Panc1 (cell line): ENCODE data around the gene FAM167B. TPM values are rescaled to one million over a fixed set of nuclear protein-coding genes. Genes with fewer than 3 reads are reported as not detected.

Experiments
- ATAC-seq: fragments of 200-7000 bp; cut with Tn5 transposase; 2 replicates; pipeline ENCODE4 v1.9.1; 2020; ENCODE audit warnings: mild to moderate bottlenecking, moderate library complexity
- BruUV-seq: library from RNA; stranded (reverse); fragments of 400-500 nt; replicated peaks from 2 replicates; lab custom pipeline; 2021; lab: Mats Ljungman, UMichigan
- CTCF ChIA-PET: fragments of 300-600 bp; sonication (Branson Sonifier 250); formaldehyde crosslinking; loops from one replicate; lab custom pipeline; 2022; ENCODE audit warnings: antibody characterized with exemption; lab: Charles Lee
- POLR2A ChIA-PET: fragments of 300-600 bp; sonication (Branson Sonifier 250); formaldehyde crosslinking; loops from one replicate; lab custom pipeline; 2022; ENCODE audit warnings: antibody characterized with exemption; lab: Charles Lee
- DNase-seq: peaks from one replicate; pipeline ENCODE4 v3.0.0-alpha.2; 2010; ENCODE audit warnings: low read depth, low spot score
- H3K27ac ChIP-seq: 2 replicates; pipeline ENCODE4 v1.5.1; 2011; ENCODE audit warnings: mild to moderate bottlenecking, low read length, inconsistent platforms
- H3K27me3 ChIP-seq: fragments of 200-500 bp; sonication (Bioruptor generic); 2 replicates; pipeline ENCODE4 v1.6.0; 2014; ENCODE audit warnings: low read length, inconsistent platforms; ENCODE audit not compliant: control insufficient read depth, insufficient read depth
- H3K36me3 ChIP-seq: fragments of 200-500 bp; sonication (Bioruptor generic); 2 replicates; pipeline ENCODE4 v1.5.1; 2014; ENCODE audit warnings: inconsistent platforms, mild to moderate bottlenecking, low read length, moderate library complexity; ENCODE audit not compliant: control insufficient read depth, insufficient read depth
- H3K4me1 ChIP-seq: 2 replicates; pipeline ENCODE4 v1.5.1; 2011; ENCODE audit warnings: inconsistent platforms, mild to moderate bottlenecking, low read length, moderate library complexity; ENCODE audit not compliant: control insufficient read depth, insufficient read depth
- H3K4me3 ChIP-seq, 2 experiments: 2 replicates each; pipeline ENCODE4 v1.5.1; 2011 to 2012; ENCODE audit warnings: low read depth in 2 of 2, low read length in 2 of 2, mild to moderate bottlenecking in 2 of 2, inconsistent platforms in 1 of 2, moderate library complexity in 1 of 2
- H3K9me3 ChIP-seq: fragments of 200-500 bp; sonication (Bioruptor generic); 2 replicates; pipeline ENCODE4 v1.5.1; 2014; ENCODE audit warnings: low read depth, mild to moderate bottlenecking, inconsistent platforms, low read length, moderate library complexity; ENCODE audit not compliant: control insufficient read depth, insufficient read depth
- POLR2AphosphoS5 ChIP-seq: IDR thresholded peaks from 2 replicates; pipeline ENCODE4 v1.6.1; 2012; ENCODE audit warnings: mild to moderate bottlenecking, low read depth, low read length, moderate library complexity
- SIN3A ChIP-seq: IDR thresholded peaks from 2 replicates; pipeline ENCODE4 v1.6.1; 2012; ENCODE audit warnings: low read depth, mild to moderate bottlenecking, low read length, moderate library complexity, borderline replicate concordance; ENCODE audit not compliant: insufficient read depth
- TCF7L2 ChIP-seq: IDR thresholded peaks from 2 replicates; pipeline ENCODE4 v1.6.1; 2011; ENCODE audit warnings: mild to moderate bottlenecking, low read depth, low read length, inconsistent platforms
- in situ Hi-C: cut with HindIII; loops from 2 replicates; pipeline ENCODE4 v1.10.0; 2016; ENCODE audit warnings: low sequenced_read_pairs, low pct_unique_long_range_greater_than_20kb
- intact Hi-C: fragments of 100-400 bp; cut with micrococcal nuclease; formaldehyde crosslinking; loops from one replicate; pipeline ENCODE4 v1.10.0; 2022; ENCODE audit not compliant: unreplicated experiment
- total RNA-seq: library from RNA; stranded (reverse); gene quantifications from one replicate; pipeline ENCODE4 v1.2.1, GENCODE V29; 2021; ENCODE audit not compliant: unreplicated experiment
- TF ChIP-seq, protein P1 (sequence below), 2 experiments: IDR thresholded peaks; 2 replicates each; pipeline ENCODE4 v1.6.1; 2011 to 2012; ENCODE audit warnings: low read depth in 2 of 2, control low read depth in 1 of 2, low read length in 1 of 2, mild to moderate bottlenecking in 1 of 2, moderate library complexity in 1 of 2; ENCODE audit not compliant: insufficient read depth in 1 of 2
- TF ChIP-seq, protein P2 (sequence below): fragments of 450-650 bp; IDR thresholded peaks from 2 replicates; pipeline ENCODE4 v1.5.1; 2017; ENCODE audit warnings: mild to moderate bottlenecking

Gene FAM167B
- total RNA-seq, 1 experiment from 2014 or later: 1.9 TPM

DNA sequence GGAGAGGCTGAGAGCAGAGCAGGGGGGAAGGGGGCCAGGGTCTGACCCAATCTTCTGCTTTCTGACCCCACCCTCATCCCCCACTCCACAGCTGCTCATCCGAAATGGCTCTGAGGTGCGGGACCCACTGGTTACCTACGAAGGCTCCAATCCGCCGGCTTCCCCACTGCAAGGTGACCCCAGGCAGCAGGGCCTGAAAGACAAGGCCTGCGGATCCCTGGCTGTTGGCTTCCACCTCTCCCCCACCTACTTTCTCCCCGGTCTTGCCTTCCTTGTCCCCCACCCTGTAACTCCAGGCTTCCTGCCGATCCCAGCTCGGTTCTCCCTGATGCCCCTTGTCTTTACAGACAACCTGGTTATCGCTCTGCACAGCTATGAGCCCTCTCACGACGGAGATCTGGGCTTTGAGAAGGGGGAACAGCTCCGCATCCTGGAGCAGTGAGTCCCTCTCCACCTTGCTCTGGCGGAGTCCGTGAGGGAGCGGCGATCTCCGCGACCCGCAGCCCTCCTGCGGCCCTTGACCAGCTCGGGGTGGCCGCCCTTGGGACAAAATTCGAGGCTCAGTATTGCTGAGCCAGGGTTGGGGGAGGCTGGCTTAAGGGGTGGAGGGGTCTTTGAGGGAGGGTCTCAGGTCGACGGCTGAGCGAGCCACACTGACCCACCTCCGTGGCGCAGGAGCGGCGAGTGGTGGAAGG lies 27.8 kb downstream of the FAM167B start:
- ChIA-PET POLR2A (no interaction called here), CTCF (no interaction called here)
- Histone ChIP-seq H3K27me3 (no peaks in the 10 kb centered on the region), H3K27ac (no peak overlapping the region), H3K36me3 (no peaks in the 10 kb centered on the region), H3K4me3 (no peak overlapping the region), H3K9me3 (no peaks in the 10 kb centered on the region), H3K4me1 (peaks cover 12% of the 10 kb centered on the region; the same call in 1 of the 2 replicates)
- in situ Hi-C loops (no loop called here), intact Hi-C loops (no loop called here)
- TF ChIP-seq, protein P1, sequence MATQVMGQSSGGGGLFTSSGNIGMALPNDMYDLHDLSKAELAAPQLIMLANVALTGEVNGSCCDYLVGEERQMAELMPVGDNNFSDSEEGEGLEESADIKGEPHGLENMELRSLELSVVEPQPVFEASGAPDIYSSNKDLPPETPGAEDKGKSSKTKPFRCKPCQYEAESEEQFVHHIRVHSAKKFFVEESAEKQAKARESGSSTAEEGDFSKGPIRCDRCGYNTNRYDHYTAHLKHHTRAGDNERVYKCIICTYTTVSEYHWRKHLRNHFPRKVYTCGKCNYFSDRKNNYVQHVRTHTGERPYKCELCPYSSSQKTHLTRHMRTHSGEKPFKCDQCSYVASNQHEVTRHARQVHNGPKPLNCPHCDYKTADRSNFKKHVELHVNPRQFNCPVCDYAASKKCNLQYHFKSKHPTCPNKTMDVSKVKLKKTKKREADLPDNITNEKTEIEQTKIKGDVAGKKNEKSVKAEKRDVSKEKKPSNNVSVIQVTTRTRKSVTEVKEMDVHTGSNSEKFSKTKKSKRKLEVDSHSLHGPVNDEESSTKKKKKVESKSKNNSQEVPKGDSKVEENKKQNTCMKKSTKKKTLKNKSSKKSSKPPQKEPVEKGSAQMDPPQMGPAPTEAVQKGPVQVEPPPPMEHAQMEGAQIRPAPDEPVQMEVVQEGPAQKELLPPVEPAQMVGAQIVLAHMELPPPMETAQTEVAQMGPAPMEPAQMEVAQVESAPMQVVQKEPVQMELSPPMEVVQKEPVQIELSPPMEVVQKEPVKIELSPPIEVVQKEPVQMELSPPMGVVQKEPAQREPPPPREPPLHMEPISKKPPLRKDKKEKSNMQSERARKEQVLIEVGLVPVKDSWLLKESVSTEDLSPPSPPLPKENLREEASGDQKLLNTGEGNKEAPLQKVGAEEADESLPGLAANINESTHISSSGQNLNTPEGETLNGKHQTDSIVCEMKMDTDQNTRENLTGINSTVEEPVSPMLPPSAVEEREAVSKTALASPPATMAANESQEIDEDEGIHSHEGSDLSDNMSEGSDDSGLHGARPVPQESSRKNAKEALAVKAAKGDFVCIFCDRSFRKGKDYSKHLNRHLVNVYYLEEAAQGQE (IDR thresholded peaks at IDR 0.05; ENCODE audit: insufficient read depth in 1 of 2, low read depth in 2 of 2, low read length in 1 of 2): no peak
- no peak for TF ChIP-seq TCF7L2
- TF ChIP-seq, protein P2, sequence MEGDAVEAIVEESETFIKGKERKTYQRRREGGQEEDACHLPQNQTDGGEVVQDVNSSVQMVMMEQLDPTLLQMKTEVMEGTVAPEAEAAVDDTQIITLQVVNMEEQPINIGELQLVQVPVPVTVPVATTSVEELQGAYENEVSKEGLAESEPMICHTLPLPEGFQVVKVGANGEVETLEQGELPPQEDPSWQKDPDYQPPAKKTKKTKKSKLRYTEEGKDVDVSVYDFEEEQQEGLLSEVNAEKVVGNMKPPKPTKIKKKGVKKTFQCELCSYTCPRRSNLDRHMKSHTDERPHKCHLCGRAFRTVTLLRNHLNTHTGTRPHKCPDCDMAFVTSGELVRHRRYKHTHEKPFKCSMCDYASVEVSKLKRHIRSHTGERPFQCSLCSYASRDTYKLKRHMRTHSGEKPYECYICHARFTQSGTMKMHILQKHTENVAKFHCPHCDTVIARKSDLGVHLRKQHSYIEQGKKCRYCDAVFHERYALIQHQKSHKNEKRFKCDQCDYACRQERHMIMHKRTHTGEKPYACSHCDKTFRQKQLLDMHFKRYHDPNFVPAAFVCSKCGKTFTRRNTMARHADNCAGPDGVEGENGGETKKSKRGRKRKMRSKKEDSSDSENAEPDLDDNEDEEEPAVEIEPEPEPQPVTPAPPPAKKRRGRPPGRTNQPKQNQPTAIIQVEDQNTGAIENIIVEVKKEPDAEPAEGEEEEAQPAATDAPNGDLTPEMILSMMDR: no peak
- no peak for TF ChIP-seq SIN3A
- TF ChIP-seq POLR2AphosphoS5: no peak
- BruUV-seq: no TSS peak
- ATAC-seq (peak; percentile 10; the same call in 1 of the 2 replicates), DNase-seq (no peak)

DNA sequence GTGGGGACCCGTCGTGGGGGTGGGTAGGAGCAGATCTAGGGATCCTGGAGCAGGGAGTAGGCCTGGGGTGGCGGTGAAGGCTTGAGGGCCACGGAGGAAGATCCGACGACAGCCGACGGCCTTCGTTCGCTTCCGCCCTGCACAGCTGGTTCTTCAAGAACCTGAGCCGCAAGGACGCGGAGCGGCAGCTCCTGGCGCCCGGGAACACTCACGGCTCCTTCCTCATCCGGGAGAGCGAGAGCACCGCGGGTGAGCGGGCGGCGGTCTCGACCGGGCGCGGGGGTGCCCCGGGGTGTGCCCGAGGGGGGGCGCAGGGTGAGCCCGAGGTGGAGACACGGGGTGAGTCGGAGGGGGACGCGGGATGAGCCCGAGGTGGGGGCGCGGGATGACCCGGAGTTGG lies 28.4 kb downstream of the FAM167B start:
- Histone ChIP-seq H3K4me1 (peaks cover 12% of the 10 kb centered on the region; the same call in 1 of the 2 replicates), H3K27me3 (no peaks in the 10 kb centered on the region), H3K4me3 (no peak overlapping the region), H3K9me3 (no peaks in the 10 kb centered on the region), H3K27ac (no peak overlapping the region), H3K36me3 (no peaks in the 10 kb centered on the region)
- DNase-seq (no peak), ATAC-seq (no peak)
- POLR2A ChIA-PET: no interaction called here
- TF ChIP-seq POLR2AphosphoS5 (no peak), SIN3A (no peak), TCF7L2 (no peak)
- TF ChIP-seq, protein P1 (IDR thresholded peaks at IDR 0.05; ENCODE audit: insufficient read depth in 1 of 2, low read depth in 2 of 2, low read length in 1 of 2): no peak
- TF ChIP-seq, protein P2: no peak
- CTCF ChIA-PET: no interaction called here
- BruUV-seq: no TSS peak
- in situ Hi-C loops (no loop called here), intact Hi-C loops (no loop called here)
